Thoracic aorta (tissue), 2 donors: ENCODE measurements around the gene ZFAND6. TPM values are rescaled to one million over a fixed set of nuclear protein-coding genes. Genes with fewer than 3 reads are reported as not detected.

Source experiments
- ATAC-seq: fragments of 150-250 bp; one replicate; pipeline ENCODE4 v1.8.0; 2017; ENCODE audit warnings: low read depth; ENCODE audit not compliant: insufficient number of reproducible peaks, low FRiP score
- DNase-seq: peaks from one replicate; pipeline ENCODE4 v3.0.0-alpha.2; 2020; ENCODE audit warnings: low spot score
- H3K27ac ChIP-seq, 2 donors: fragments of 200-600 bp; sonication (generic); 1 replicate in 1 of 2; 2 replicates in 1 of 2; pipeline ENCODE4 v1.5.1; 2016; ENCODE audit warnings: mild to moderate bottlenecking in 2 of 2, moderate library complexity in 2 of 2
- H3K27me3 ChIP-seq: fragments of 200-600 bp; sonication (generic); replicated peaks from 2 replicates; pipeline ENCODE4 v1.6.0; 2016; ENCODE audit warnings: mild to moderate bottlenecking; ENCODE audit not compliant: insufficient read depth
- H3K36me3 ChIP-seq: fragments of 200-600 bp; sonication (generic); one replicate; pipeline ENCODE4 v1.5.1; 2016
- H3K4me1 ChIP-seq, 2 donors: fragments of 200-600 bp; sonication (generic); 1 replicate in 1 of 2; 2 replicates in 1 of 2; pipeline versions ENCODE4 v1.5.1 to v1.6.0; 2016; ENCODE audit warnings: low read depth in 2 of 2, mild to moderate bottlenecking in 1 of 2; ENCODE audit not compliant: control insufficient read depth in 1 of 2
- H3K4me3 ChIP-seq: fragments of 200-600 bp; sonication (generic); 2 replicates; pipeline ENCODE4 v1.5.1; 2016; ENCODE audit warnings: mild to moderate bottlenecking
- H3K9me3 ChIP-seq: fragments of 200-600 bp; sonication (generic); 2 replicates; pipeline ENCODE4 v1.5.1; 2016
- total RNA-seq, 2 donors: library from RNA; depleted of rRNA; stranded (reverse); fragments of >200 nt; gene quantifications; one replicate each; pipeline versions ENCODE4 v1.1.0 to v1.2.3, GENCODE V29; 2016
- TF ChIP-seq, protein P1 (sequence below): fragments of 200-600 bp; sonication (generic); IDR thresholded peaks from one replicate; pipeline ENCODE4 v1.5.1; 2019; ENCODE audit warnings: antibody characterized with exemption

ZFAND6 gene
- total RNA-seq, 2 donors from 2014 or later, result 43.5 to 80.0 TPM

DNA sequence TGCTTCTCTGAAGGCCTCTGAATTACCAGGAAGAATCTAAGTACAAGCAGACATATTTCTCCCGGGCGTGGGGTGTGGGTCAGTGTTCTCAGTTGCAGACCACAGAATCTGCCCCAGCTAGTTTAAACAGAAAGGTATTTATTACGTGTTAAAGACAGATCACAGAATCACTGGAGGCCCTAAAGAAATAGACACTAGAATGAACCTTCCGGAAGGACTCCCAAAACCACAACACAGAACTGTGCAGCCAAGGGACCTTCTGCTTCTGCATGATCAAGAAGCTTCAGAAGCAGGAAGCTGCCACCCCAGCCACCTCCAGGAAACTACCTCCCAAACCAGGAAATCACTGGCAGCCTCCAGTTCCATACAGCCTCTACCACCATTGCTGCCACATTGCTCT lies 32.7 kb upstream of the ZFAND6 start:
- ATAC-seq, result no peak
- H3K27ac ChIP-seq, result no peak overlapping the region
- TF ChIP-seq, protein P1, sequence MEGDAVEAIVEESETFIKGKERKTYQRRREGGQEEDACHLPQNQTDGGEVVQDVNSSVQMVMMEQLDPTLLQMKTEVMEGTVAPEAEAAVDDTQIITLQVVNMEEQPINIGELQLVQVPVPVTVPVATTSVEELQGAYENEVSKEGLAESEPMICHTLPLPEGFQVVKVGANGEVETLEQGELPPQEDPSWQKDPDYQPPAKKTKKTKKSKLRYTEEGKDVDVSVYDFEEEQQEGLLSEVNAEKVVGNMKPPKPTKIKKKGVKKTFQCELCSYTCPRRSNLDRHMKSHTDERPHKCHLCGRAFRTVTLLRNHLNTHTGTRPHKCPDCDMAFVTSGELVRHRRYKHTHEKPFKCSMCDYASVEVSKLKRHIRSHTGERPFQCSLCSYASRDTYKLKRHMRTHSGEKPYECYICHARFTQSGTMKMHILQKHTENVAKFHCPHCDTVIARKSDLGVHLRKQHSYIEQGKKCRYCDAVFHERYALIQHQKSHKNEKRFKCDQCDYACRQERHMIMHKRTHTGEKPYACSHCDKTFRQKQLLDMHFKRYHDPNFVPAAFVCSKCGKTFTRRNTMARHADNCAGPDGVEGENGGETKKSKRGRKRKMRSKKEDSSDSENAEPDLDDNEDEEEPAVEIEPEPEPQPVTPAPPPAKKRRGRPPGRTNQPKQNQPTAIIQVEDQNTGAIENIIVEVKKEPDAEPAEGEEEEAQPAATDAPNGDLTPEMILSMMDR, result no peak
- DNase-seq, result no peak
- H3K27me3 ChIP-seq, result no peaks in the 10 kb centered on the region
- no peaks in the 10 kb centered on the region for H3K36me3 ChIP-seq
- H3K4me3 ChIP-seq, result no peak overlapping the region
- no peaks in the 10 kb centered on the region for H3K9me3 ChIP-seq
- H3K4me1 ChIP-seq, result no peaks in the 10 kb centered on the region

DNA sequence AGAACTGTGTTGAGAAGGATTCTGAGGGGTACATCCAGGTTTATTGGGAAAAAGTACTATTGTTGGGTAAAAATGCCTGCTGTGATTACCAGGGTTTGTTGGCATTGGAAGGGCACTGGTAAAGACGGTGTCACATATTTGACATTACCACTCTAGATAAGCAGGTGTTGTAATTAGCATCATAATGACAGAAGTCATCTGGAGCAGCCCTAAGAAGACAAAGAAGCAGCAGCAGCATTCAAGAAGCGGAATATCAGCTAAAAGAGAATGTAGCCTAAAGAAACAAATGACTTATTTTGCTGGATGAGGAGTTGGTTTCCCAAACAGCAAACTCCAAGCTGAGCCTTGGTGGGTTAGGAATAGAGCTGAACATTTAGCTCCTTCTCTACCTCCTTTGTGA lies 30.5 kb upstream of the ZFAND6 start:
- Histone ChIP-seq H3K4me3 (no peak overlapping the region), H3K27ac (no peak overlapping the region), H3K9me3 (no peaks in the 10 kb centered on the region), H3K4me1 (no peaks in the 10 kb centered on the region), H3K27me3 (no peaks in the 10 kb centered on the region), H3K36me3 (no peaks in the 10 kb centered on the region)
- ATAC-seq (no peak), DNase-seq (no peak)
- TF ChIP-seq, protein P1, result no peak

DNA sequence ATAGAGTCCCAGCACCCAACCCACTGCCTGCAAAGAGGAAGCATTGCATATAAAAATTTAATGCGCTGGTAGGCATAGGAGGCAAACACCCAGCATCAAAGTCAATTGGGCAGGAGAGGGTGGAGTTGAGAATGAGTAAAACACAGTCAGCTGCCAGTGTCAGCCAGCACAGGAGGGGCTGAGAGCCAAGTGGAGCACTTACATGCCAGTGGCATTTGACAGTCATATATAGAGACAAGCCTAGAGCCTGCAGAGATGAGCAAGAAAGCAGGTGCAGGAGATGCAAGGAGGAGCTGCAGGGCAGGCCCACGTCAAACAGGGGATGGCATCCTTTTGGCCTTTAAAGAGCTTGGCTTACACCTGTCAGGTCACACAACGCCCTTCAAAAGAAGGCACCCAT lies 27.6 kb upstream of the ZFAND6 start:
- Histone ChIP-seq H3K27me3 (no peaks in the 10 kb centered on the region), H3K36me3 (no peaks in the 10 kb centered on the region), H3K4me1 (no peaks in the 10 kb centered on the region), H3K4me3 (no peak overlapping the region), H3K9me3 (no peaks in the 10 kb centered on the region), H3K27ac (no peak overlapping the region)
- ATAC-seq, result no peak
- no peak for DNase-seq
- TF ChIP-seq, protein P1, result no peak

DNA sequence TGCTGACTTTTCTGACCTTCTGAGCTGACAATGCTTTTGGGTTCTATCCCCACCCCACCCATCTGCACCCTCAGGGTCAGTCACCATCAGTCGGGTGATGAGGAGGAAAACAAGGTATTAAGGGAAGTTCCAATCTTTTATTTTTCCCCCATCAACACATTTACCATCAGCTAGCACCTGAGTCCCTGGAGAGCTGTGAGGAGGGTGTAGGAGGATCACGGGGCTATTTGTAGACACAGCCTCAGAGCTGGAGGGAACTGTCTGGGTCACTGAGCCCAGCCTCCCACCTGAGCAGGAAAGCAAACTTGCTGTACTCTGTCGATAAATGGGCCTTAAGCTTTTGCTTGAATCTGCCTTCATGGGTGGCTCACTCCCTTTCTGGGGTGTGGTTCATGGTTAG lies 24.8 kb upstream of the ZFAND6 start:
- Histone ChIP-seq H3K4me1 (no peaks in the 10 kb centered on the region), H3K27ac (no peak overlapping the region), H3K27me3 (no peaks in the 10 kb centered on the region), H3K9me3 (no peaks in the 10 kb centered on the region), H3K4me3 (no peak overlapping the region), H3K36me3 (no peaks in the 10 kb centered on the region)
- TF ChIP-seq, protein P1, result no peak
- DNase-seq (no peak), ATAC-seq (no peak)

DNA sequence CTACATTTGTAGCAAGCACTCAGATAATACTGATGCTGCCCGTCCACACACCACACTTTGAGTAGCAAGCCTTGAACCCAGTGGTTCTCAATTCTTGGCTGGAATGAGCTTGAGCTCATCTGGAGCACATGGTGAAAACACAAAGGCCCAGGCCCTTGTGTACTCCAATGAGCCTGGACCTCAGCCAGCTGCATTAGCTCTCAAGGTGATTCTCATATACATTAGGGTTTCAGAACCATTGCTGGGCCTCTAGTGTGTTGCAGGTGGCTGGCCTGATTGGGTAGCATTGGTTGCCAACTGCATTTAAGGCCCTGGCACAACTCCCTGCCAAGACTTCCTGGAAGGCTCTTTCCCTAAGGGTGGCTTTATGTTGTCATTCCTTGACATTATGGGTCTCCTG lies 23.4 kb upstream of the ZFAND6 start:
- DNase-seq (no peak), ATAC-seq (no peak)
- Histone ChIP-seq H3K36me3 (no peaks in the 10 kb centered on the region), H3K27me3 (no peaks in the 10 kb centered on the region), H3K4me3 (no peak overlapping the region), H3K9me3 (no peaks in the 10 kb centered on the region), H3K27ac (no peak overlapping the region), H3K4me1 (no peaks in the 10 kb centered on the region)
- TF ChIP-seq, protein P1, result no peak
